Right cardiac atrium (tissue), 5 donors: ENCODE measurements around the gene BMP7. TPM values are rescaled to one million over a fixed set of nuclear protein-coding genes. Genes with fewer than 3 reads are reported as not detected.

Experiments used
- ATAC-seq, 2 donors: fragments of 200-7000 bp; cut with Tn5 transposase; one replicate each; pipeline versions ENCODE4 v1.8.0 to v1.9.1; 2020; ENCODE audit warnings: moderate library complexity in 2 of 2, mild to moderate bottlenecking in 1 of 2
- DNase-seq, 3 donors: peaks; one replicate each; pipeline ENCODE4 v3.0.0-alpha.2; 2020
- H3K27ac ChIP-seq: one replicate; pipeline ENCODE4 v1.5.1; 2013; ENCODE audit warnings: mild to moderate bottlenecking, low read length, control low read depth, moderate library complexity
- H3K27me3 ChIP-seq: one replicate; pipeline ENCODE4 v1.6.1; 2013; ENCODE audit not compliant: control insufficient read depth, insufficient read depth
- H3K4me1 ChIP-seq: one replicate; pipeline ENCODE4 v1.6.1; 2013; ENCODE audit warnings: low read length; ENCODE audit not compliant: control insufficient read depth, insufficient read depth
- H3K4me3 ChIP-seq: one replicate; pipeline ENCODE4 v1.5.1; 2013; ENCODE audit warnings: low read length, control low read depth
- H3K9me3 ChIP-seq: one replicate; pipeline ENCODE4 v1.6.1; 2013; ENCODE audit warnings: low read length; ENCODE audit not compliant: control insufficient read depth
- WGBS: extraction: QIAGEN DNeasy Blood & Tissue Kit; methylation state at CpG from one replicate; pipeline ENCODE4 v1.1.7; 2013; 5-methylcytosine and 5-hydroxymethylcytosine counted together
- intact Hi-C, 4 donors: fragments of 100-400 bp; cut with DNase I; formaldehyde crosslinking; loops; one replicate each; pipeline versions ENCODE4 v1.11.0 to v1.14.0; 2022 to 2023
- polyA plus RNA-seq: library from polyadenylated mRNA; stranded (reverse); fragments of 200-250 nt; gene quantifications from one replicate; pipeline ENCODE4 v1.2.3, GENCODE V29; 2013
- total RNA-seq, 4 donors: library from RNA; stranded (reverse); fragmentation: NEBNext Ultra II Directional; extraction: Animal tissue kit (Norgen Biotek cat#: 25700); gene quantifications; one replicate each; pipeline ENCODE4 v1.2.1, GENCODE V29; 2021
- donor health status: healthy with polysubstance abuse.
- donor health status: DM: no; HTN: yes; CAD: no.
- donor health status: DM: no; HTN: no; CAD: no.
- donor health status: DM: no; HTN: yes; CAD: no; lungs with severe emphysema.
- donor health status: DM: yes; HTN: yes; CAD: no.

BMP7 gene
- total and polyA plus RNA-seq, 5 donors, result 22.4 to 39.4 (median 29.7) TPM

DNA sequence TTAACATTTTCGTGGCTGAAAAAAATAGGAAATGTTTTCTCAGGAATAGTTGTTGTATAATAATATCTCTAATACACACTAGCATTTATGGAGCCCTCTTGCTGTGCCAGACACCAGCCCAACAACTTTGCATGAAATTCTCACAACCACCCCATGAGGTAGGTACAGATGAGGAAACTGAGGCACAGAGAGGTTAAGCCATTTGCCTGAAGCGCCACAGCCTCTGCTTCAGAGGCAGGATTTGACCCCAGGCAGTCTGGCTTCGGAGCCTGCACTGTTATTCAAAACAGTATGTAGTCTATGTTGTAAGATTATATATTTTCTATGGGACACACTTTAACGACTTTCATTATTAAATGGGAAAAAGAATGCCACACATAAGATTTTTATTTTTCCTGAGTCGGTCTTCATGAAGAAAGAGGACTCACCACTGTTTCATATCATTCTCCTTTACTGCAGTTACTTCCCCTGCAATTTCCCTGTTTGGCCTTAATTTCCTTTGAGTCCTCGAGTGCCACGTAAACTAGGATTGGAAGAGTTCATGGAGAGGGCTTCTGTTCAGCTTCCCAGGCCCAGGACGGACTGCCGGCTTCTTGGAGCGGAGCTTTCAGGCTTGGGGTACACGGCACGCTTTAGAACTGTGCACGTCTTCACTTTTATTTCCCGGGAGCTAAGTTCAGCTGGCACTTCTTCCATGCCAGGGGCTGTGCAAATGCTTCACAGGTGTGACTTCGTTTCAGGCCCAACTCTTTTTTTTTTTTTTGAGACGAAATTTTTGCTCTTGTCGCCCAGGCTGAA is 128.0 kb downstream of the BMP7 start:
- H3K9me3 ChIP-seq, result no peaks in the 10 kb centered on the region
- H3K27ac ChIP-seq, result no peak overlapping the region
- H3K4me3 ChIP-seq, result no peak overlapping the region
- intact Hi-C loops, result no loop called here
- ATAC-seq, result no peak
- H3K27me3 ChIP-seq, result no peaks in the 10 kb centered on the region
- no peak for DNase-seq
- no peaks in the 10 kb centered on the region for H3K4me1 ChIP-seq
- WGBS, result 79% methylated on average over 17 of the region's 17 CpGs

DNA sequence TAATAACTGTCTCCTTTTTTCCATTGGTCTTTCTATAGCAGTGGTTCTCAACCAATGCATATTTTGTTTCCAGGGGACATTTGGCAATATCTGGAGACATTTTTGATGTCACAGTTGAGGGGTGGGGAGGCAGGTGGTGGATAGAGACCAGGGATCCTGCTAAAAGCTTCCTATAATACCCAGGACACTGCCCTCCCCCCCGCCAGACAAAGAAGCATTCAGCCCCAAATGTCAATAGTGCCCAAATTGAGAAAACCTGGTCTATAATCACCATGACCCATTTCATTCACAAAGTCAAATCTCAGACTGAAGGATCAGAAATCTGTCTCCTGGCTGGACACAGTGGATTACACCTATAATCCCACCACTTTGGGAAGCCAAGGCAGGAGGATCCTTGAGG is 128.8 kb downstream of the BMP7 start:
- no peaks in the 10 kb centered on the region for H3K9me3 ChIP-seq
- H3K27me3 ChIP-seq, result no peaks in the 10 kb centered on the region
- ATAC-seq (no peak), DNase-seq (no peak)
- H3K4me3 ChIP-seq, result no peak overlapping the region
- WGBS, result 84% methylated on average over 1 of the region's 1 CpG
- H3K27ac ChIP-seq, result no peak overlapping the region
- no peaks in the 10 kb centered on the region for H3K4me1 ChIP-seq
- intact Hi-C loops, result no loop called here

DNA sequence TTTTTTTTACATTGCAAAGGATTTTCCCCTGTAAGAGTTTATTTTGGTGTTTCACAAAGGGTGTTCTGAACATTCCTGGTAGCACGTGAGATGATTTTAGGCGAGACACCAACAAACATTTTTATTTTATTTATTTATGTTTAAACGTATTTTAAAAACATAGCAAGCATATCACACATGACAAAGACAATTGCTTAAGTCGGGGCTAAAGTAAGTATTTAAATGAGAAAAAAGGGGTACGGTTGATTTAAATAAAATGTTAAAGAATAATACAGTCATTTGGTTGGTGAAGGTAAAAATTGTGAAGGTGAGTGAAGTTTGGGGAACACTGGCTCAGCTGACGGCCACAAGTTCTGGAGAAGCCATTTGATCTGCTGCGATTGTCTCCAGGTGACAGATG is 129.7 kb downstream of the BMP7 start:
- no peaks in the 10 kb centered on the region for H3K4me1 ChIP-seq

DNA sequence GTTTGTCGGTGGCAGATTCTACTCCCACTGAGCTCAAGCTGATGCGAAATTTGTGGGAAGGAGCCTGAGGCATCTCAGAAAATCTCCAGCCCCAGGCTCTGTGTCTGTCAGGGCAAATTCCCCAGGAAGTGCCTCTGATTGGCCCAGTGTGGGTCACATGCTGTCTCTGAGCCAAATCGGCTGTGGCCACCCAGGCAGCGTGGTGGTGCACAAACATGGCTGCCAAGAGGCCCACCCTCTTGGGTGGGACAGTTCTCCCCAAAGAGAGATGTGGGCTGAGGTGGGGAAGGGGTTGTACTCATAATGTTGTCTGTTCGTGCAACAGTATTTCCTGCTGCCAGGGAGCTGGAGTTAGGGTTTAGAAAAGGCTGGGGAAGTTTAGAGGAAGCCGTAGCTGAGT is 130.6 kb downstream of the BMP7 start:
- no peaks in the 10 kb centered on the region for H3K9me3 ChIP-seq
- DNase-seq (no peak), ATAC-seq (no peak)
- no peaks in the 10 kb centered on the region for H3K4me1 ChIP-seq
- no peak overlapping the region for H3K27ac ChIP-seq
- intact Hi-C loops, result no loop called here
- H3K27me3 ChIP-seq, result no peaks in the 10 kb centered on the region
- 78% methylated on average over 6 of the region's 6 CpGs for WGBS
- no peak overlapping the region for H3K4me3 ChIP-seq

More for the DNA sequence above, 129.7 kb downstream of the BMP7 start:
- no peak for ATAC-seq
- Histone ChIP-seq H3K9me3 (no peaks in the 10 kb centered on the region), H3K27ac (no peak overlapping the region), H3K27me3 (no peaks in the 10 kb centered on the region), H3K4me3 (no peak overlapping the region)
- intact Hi-C loops, result no loop called here
- no peak for DNase-seq
- WGBS, result 87% methylated on average over 7 of the region's 7 CpGs

DNA sequence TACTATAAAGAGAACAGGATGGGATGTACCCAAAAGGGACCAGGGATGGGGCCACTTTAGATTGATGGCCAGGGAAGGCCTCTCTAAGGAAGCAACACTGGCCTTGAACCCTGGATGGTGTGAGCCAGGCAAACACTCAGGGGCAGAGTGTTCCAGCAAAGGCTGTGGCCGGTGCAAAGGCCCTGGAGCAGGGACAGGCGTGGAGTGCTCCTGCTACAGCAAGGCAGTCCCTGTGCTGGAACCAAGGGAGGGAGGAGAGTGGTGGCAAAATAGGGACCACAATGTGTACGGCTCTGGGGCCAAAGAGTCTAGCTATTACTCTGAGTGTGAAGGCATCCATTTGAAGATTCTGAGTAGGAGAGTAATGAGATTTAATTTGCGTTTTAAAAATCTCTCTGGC is 131.6 kb downstream of the BMP7 start:
- no peaks in the 10 kb centered on the region for H3K27me3 ChIP-seq
- no peaks in the 10 kb centered on the region for H3K4me1 ChIP-seq
- 88% methylated on average over 4 of the region's 4 CpGs for WGBS
- intact Hi-C loops, result no loop called here
- H3K27ac ChIP-seq, result no peak overlapping the region
- DNase-seq (no peak), ATAC-seq (no peak)
- H3K9me3 ChIP-seq, result no peaks in the 10 kb centered on the region
- no peak overlapping the region for H3K4me3 ChIP-seq

DNA sequence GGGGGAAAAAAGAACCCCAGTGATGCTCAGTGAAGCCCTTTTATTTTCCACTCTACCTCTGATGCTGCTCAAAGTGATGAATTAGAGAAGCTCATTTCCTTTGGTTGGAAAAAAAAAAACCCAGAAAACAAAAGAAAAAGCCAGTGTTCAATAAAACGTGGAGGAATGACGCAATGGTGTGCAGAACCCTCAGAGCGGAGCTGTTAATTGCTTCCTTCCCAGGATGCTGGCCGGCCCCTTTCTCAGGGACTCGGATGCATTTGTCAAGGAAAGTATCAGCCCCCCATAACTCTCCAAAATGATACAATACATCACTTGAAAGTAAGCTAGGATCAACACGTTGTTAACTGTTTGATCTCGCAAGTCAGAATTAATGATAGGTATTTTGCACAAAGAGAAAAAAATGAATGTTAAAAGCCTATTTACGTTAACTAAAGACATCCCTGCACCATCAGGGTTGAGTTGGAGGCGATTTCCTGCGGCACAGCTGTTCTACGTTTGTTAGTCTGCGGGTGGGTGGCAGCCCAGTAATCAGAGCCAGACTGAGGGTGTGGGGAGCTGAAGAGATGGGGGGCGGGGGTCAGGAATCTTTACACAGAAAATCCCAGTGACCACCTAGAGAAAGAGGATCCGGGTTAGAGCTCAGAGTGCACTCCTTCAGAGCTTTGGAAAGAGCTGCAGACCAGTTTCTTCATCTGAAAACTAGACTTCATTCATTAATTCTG is 132.4 kb downstream of the BMP7 start:
- WGBS, result 54% methylated on average over 14 of the region's 14 CpGs
- intact Hi-C loops, result no loop called here
- no peaks in the 10 kb centered on the region for H3K27me3 ChIP-seq
- no peaks in the 10 kb centered on the region for H3K9me3 ChIP-seq
- no peaks in the 10 kb centered on the region for H3K4me1 ChIP-seq
- no peak overlapping the region for H3K4me3 ChIP-seq
- DNase-seq (no peak), ATAC-seq (no peak)
- no peak overlapping the region for H3K27ac ChIP-seq

DNA sequence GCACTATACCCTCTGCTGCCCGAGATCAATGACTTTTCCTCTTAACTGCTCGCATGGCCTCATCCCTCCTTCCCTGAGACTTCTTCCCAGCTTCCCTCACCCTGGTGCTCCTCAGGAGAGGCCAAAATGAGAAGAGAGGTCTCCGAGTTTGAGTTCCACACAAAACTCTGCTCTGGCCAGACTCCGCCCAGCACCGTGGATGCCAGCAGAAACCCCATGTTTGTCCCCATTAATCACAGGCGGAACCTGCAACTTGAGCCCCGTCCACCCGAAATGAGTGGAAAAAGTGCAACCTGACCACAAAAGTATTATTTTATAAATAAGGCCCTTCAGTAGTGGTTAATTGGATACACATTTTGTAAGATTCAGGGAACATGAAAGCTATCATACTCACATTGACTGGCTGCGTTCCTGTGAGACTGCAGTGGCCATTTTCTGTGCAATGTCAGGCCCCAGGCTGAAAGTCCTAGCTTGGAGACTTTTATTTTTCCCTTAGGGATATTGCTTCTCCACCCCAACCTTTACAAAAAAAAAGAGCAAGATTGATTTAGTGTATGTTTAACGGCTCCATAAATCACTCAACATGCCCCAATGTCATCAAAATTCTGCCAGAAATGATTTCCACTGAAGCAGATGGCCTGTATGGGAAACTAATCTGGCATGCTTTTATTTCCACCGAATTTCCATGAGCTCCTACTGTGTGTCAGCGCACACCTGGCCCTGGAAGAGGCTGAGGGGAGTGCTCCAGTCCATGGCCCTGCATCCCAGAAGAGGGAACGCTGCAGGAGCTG is 134.6 kb downstream of the BMP7 start:
- WGBS, result 81% methylated on average over 13 of the region's 13 CpGs
- Histone ChIP-seq H3K27me3 (no peaks in the 10 kb centered on the region), H3K4me3 (no peak overlapping the region), H3K9me3 (no peaks in the 10 kb centered on the region), H3K4me1 (no peaks in the 10 kb centered on the region), H3K27ac (no peak overlapping the region)
- ATAC-seq (no peak), DNase-seq (no peak)
- intact Hi-C loops, result no loop called here

DNA sequence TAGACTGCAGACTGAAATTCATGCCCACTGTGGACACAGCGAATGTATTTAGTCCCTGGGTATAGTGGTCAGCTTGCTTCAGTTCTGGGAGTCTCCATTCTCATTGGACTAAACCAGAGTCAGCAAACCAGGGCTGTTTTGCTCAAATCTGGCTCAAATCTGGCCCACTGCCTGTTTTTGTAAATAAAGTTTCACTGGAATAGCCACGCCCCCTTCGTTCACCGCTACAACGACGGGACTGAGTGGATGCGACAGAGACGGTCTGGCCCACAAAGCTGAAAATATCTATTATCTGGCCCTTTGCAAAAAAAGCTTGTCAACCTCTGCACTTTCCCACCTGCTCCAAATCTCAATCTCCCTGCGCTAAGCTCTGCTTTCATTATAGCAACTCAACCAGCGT is 135.4 kb downstream of the BMP7 start:
- DNase-seq (no peak), ATAC-seq (no peak)
- WGBS, result 83% methylated on average over 10 of the region's 10 CpGs
- intact Hi-C loops, result no loop called here
- H3K4me1 ChIP-seq, result no peaks in the 10 kb centered on the region
- no peaks in the 10 kb centered on the region for H3K27me3 ChIP-seq
- H3K4me3 ChIP-seq, result no peak overlapping the region
- H3K27ac ChIP-seq, result no peak overlapping the region
- no peaks in the 10 kb centered on the region for H3K9me3 ChIP-seq

DNA sequence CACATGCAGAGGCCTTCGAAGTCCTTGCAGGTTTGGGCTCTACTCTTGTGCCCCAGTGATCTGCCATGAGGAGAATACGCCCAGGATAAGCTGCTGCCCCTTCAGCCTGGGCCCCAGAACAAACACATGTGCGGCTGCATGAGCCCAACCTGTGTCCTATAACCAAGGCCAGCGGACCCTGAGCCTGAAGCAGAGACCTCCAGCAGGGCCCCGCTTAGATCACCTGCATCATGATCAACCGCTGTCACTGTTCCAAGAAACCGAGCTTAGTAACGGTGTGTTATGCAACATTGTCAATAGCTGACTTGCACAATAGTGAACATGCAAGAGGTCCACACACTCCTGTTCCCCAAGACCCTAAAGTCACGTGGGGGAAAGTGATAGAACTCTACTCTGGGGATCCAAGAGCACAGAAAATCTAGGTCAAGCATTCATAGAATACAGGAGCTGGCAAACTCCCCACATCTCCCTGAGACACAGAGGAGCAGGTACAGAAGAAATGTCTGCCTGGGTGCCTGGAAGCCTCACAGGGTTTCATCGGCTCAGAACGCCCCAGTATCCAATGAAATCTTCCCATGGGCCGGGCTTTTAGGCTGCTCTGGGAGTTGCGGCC is 136.2 kb downstream of the BMP7 start:
- ATAC-seq (no peak), DNase-seq (no peak)
- intact Hi-C loops, result no loop called here
- 81% methylated on average over 13 of the region's 13 CpGs for WGBS
- no peaks in the 10 kb centered on the region for H3K9me3 ChIP-seq
- H3K27ac ChIP-seq, result no peak overlapping the region
- H3K4me3 ChIP-seq, result no peak overlapping the region
- H3K27me3 ChIP-seq, result no peaks in the 10 kb centered on the region
- H3K4me1 ChIP-seq, result no peaks in the 10 kb centered on the region

DNA sequence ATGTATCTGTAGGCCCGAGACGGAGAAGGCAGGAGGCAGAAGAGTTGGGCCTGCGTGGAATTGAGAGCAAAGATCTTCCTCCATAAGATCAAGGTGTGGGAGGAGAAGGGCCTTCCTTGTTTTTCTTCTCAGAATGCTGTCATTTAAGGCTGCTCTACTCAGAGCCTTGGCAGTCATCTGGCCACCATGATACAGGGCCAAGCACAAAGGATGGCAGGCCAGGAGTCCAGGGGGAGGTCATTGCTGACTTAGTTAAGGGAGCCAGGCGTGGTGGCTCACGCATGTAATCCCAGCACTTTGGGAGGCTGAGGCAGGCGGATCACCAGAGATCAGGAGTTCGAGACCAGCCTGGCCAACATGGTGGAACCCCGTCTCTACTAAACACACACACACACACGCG is 137.1 kb downstream of the BMP7 start:
- Histone ChIP-seq H3K4me1 (no peaks in the 10 kb centered on the region), H3K27me3 (no peaks in the 10 kb centered on the region), H3K27ac (no peak overlapping the region), H3K9me3 (no peaks in the 10 kb centered on the region), H3K4me3 (no peak overlapping the region)
- intact Hi-C loops, result no loop called here
- DNase-seq (no peak), ATAC-seq (no peak)
- WGBS, result 94% methylated on average over 10 of the region's 10 CpGs
